MV-4-11 (cell line): ENCODE results near the gene IL9R.
"Not testable (repeated sequence)": the region's sequence is repeated elsewhere in the genome, so short reads cannot be mapped to it uniquely, and the experiment has no call there.

Experiments
- DNase-seq: peaks from one replicate; lab custom pipeline; 2025; lab: John Stamatoyannopoulos, UW

The IL9R gene

DNA sequence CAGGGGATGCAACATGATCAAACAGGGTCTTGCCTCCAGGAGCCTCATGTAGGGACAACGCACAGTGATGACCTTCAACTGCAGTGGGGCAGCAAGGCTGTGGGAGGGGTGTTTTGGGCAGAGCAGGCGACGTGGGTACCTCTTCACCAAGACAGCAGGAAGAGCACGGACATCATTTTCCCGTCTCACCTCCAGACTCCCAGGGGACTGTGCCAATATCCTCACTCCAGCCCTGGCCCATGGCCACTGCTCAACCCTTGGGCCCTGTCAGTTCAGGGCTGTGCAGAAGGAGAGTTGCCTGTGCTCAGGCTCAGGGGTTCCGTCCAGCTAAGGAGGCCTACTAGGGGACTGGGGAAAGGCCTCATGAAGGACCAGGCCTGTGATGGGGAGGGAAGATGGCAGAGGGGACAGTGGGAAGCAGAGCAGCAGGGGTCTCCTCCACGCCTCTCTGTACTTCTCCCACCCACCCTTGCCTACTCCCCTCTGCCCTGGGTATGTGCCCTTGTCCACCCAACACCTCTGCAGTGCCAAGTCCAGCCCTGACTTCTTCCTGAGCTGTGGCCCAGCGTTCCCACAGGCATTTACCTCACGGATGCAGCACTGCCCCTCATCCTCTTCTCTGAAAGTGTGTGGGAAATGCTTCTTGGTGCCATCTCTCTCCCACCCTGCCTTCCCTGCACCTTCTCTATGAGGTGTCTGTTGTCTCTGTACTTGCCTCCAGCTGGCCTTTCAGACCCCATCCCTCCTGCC, 1.4 kb downstream of the IL9R start:
- DNase-seq = no peak

- not testable (repeated sequence) for DNase-seq
These were observed 2.3 kb downstream of the IL9R start for GRCh38 chrX:155999751-156000150.

DNA sequence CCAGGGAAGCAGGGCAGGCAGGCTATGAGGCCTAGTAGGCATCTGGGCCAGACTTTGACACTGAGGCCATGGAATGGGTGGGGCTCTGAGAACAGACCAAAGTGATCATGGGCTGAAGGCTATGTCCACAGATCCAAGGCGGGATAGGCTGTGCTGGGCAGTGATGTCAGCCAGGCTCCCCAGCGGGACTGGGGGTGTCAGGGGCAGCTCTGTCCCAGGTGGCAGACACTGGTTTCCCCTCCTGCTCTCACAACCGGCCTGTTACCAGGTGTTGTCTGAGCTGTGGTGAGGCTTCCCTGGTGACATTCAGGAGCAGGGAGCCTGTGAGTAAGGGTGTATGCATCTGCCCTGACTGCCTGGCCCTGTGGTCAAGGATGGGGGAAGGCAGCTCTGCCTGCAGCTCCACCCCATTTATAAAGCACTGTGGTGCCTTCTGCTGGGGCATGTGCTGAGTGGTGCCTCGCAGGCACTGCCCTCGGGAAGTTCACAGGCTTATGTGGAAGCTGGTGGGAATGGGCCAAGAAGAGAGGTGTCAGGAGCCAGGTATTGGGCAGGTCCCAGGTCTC, 2.9 kb downstream of the IL9R start:
- DNase-seq = no peak

GRCh38 chrX:156001001-156001666, 3.6 kb downstream of the IL9R start:
- no peak for DNase-seq

GRCh38 chrX:156001667-156002021, 4.1 kb downstream of the IL9R start:
- DNase-seq = no peak

DNA sequence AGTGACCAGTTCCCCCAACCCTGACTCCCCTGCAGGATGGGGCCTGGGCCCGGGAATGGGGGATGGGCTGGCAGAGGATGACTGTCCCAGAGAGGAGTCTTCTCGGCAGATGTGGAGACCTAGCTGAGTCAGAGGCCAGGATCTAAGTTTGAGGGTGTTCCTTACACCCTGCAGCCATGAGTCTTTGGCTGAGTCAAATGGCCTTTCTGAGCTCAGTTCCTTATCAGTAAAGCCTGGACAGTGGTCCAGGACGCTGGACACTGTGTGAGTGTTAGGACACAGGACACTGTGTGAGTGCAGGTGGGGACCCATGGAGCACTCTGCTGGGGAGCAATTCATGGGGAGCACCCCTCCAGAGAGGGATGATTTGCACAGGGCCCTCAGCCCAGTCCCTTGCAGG, 5.0 kb downstream of the IL9R start:
- no peak for DNase-seq

DNA sequence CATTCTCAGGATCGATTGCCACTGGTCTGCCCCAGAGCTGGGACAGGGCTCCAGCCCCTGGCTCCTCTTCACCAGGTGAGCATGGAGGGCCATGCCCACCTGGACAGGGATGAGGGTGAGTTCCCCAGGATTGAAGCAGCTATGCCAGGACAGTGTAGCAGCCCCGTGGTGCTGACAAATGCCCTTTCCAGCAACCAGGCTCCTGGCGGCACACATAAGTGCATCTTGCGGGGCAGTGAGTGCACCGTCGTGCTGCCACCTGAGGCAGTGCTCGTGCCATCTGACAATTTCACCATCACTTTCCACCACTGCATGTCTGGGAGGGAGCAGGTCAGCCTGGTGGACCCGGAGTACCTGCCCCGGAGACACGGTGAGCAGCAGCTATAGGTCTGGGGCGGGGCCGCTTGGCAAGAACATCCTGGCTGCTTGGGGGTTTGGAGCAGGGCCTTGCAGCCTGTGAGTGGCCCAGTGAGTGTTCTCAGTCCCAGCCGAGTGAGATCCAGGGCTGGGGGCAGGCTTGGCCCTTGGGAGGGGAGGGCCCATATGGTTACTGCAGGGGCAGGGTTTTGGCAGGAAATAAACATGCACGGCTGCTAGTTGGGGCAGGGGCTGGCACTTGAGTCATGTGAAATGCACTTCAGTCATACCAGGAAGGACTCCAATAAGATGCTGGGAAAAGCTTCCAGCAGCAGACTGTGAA, 6.1 kb downstream of the IL9R start:
- DNase-seq = no peak

GRCh38 chrX:156004256-156004655, 6.8 kb downstream of the IL9R start:
- DNase-seq = no peak

GRCh38 chrX:156004740-156005139, 7.2 kb downstream of the IL9R start:
- no peak for DNase-seq

DNA sequence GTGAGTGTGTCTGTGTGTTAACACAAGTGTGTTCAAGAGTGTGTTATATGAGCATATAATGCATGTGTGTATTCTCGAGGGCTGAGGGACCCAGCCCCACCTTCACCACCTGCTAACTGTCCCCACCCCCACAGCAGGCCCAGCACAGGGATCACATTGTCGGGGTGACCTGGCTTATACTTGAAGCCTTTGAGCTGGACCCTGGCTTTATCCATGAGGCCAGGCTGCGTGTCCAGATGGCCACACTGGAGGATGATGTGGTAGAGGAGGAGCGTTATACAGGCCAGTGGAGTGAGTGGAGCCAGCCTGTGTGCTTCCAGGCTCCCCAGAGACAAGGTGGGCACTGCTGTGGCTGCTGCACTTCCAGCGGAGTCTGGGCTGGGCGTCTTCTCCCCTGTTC, 7.6 kb downstream of the IL9R start:
- no peak for DNase-seq

DNA sequence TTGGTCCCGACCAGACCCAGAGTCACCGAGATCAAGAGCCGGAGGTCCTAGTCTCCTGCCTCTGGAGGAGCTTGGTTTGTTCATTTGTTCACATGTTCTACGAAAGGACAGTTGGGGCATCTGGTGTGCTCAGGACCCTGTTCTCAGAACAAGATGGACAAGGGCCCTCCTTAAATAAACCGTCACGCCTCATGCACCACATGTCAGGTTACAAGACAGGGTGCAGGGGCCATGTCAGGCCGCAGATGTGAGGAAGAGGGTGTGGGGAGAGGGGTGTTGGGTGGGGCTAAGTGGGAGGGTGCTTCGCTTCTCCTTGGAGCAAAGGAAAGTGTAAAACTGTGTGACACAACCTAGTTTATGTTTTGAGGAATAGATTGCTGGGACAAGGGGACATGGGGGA, 9.0 kb downstream of the IL9R start:
- not testable (repeated sequence) for DNase-seq

GRCh38 chrX:156008379-156008778, 10.9 kb downstream of the IL9R start:
- DNase-seq = not testable (repeated sequence)

DNA sequence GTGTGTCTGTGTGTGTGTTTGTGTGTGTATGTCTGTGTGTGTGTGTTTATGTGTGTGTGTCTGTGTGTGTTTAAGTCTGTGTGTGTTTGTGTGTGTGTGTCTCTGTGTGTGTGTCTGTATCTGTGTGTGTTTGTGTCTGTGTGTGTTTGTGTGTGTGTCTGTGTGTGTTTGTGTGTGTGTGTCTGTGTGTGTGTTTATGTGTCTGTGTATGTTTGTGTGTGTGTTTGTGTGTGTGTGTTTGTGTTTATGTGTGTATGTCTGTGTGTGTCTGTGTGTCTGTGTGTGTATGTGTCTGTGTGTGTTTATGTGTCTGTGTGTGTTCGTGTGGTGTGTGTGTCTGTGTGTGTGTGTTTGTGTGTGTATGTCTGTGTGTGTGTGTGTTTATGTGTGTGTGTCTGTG, 11.4 kb downstream of the IL9R start:
- DNase-seq = no peak

DNA sequence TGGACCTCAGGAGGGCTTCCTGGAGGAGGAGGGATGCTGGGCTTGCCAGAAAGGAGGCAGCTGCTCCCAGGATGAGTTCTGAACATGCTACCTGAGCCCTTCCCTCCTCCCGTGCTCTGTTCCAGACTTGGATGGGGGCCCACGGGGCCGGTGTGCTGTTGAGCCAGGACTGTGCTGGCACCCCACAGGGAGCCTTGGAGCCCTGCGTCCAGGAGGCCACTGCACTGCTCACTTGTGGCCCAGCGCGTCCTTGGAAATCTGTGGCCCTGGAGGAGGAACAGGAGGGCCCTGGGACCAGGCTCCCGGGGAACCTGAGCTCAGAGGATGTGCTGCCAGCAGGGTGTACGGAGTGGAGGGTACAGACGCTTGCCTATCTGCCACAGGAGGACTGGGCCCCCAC, 12.2 kb downstream of the IL9R start:
- not testable (repeated sequence) for DNase-seq

DNA sequence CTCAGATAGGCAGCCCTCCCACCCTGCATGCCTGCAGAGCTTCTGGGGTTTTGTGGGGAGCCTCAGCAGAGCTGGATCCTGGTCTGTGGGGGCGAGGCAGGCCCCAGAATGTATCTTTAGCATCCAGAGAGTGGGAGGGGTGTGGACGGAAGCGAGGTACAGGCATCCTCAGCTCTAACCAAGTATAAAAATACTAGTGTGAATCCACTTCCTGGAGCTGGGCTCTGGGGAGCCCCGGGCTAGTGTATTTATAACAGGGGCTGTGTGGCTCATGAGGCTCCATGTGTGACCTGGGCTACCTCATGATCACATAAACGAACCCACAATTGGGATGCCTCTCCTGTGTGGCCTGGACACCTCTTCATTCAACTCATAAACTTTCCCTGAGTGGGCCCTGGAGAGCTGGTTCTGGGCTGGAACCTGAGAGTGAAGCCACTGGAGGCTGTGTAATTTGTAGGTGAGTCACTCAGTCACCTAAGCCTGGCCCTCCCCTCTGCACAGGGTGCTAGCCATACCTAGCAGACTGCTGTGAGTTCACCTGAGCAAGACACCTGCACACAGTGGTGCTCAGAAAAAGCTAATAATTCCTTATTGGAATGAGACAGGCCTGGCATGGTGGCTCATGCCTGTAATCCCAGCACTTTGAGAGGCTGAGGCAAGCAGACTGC, 15.9 kb downstream of the IL9R start:
- not testable (repeated sequence) for DNase-seq

GRCh38 chrX:156019846-156020245, 22.4 kb downstream of the IL9R start:
- DNase-seq = not testable (repeated sequence)

DNA sequence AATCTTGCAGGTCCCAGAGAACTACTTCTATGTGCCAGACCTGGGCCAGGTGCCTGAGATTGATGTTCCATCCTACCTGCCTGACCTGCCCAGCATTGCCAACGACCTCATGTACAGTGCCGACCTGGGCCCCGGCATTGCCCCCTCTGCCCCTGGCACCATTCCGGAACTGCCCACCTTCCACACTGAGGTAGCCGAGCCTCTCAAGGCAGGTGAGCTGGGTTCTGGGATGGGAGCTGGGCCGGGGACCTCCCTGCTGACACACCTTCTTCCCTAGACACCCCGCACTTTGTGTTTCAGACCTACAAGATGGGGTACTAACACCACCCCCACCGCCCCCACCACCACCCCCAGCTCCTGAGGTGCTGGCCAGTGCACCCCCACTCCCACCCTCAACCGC, 25.5 kb downstream of the IL9R start:
- not testable (repeated sequence) for DNase-seq

- not testable (repeated sequence) for DNase-seq
These were observed 27.5 kb downstream of the IL9R start for GRCh38 chrX:156024949-156025492.

GRCh38 chrX:156028653-156029237, 31.2 kb downstream of the IL9R start:
- not testable (repeated sequence) for DNase-seq

DNA sequence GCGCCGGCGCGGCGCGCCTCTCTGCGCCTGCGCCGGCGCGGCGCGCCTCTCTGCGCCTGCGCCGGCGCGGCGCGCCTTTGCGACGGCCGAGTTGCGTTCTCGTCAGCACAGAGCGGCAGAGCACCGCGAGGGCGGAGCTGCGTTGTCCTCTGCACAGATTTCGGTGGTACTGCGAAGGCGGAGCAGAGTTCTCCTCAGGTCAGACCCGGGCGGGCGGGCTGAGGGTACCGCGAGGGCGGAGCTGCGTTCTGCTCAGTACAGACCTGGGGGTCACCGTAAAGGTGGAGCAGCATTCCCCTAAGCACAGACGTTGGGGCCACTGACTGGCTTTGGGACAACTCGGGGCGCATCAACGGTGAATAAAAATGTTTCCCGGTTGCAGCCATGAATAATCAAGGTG, 31.8 kb downstream of the IL9R start:
- DNase-seq = not testable (repeated sequence)

GRCh38 chrX:156029707-156030442, 32.4 kb downstream of the IL9R start:
- not testable (repeated sequence) for DNase-seq
